OCI-LY1 (cell line): ENCODE results near the gene GALNT1.

Experiments used
- H2AFZ ChIP-seq: fragments of 200-600 bp; sonication (generic), shearing (Covaris generic); 2 replicates; pipeline ENCODE4 v1.6.0; 2014; ENCODE audit warnings: antibody characterized with exemption, mild to moderate bottlenecking, low read length
- H3F3A ChIP-seq: fragments of 200-600 bp; sonication (generic), shearing (Covaris generic); 2 replicates; pipeline ENCODE4 v1.6.0; 2014; ENCODE audit warnings: mild to moderate bottlenecking, antibody characterized with exemption, low read length, moderate library complexity; ENCODE audit not compliant: insufficient read depth
- H3K27ac ChIP-seq: fragments of 200-600 bp; sonication (generic); 2 replicates; pipeline ENCODE4 v1.5.1; 2014; ENCODE audit warnings: low read length, mixed run types, mild to moderate bottlenecking, low read depth; ENCODE audit not compliant: poor library complexity, severe bottlenecking
- H3K27me3 ChIP-seq: fragments of 200-600 bp; sonication (generic); 2 replicates; pipeline ENCODE4 v1.6.0; 2014; ENCODE audit warnings: antibody characterized with exemption, mild to moderate bottlenecking, low read length, moderate library complexity; ENCODE audit not compliant: insufficient read depth
- H3K36me3 ChIP-seq: fragments of 200-600 bp; sonication (generic); 2 replicates; pipeline ENCODE4 v1.6.1; 2014; ENCODE audit warnings: mild to moderate bottlenecking, antibody characterized with exemption, low read length, moderate library complexity, mixed read lengths; ENCODE audit not compliant: insufficient read depth
- H3K4me1 ChIP-seq: fragments of 200-600 bp; sonication (generic); 2 replicates; pipeline ENCODE4 v1.5.1; 2014; ENCODE audit warnings: mild to moderate bottlenecking, low read length, moderate library complexity; ENCODE audit not compliant: insufficient read depth, severe bottlenecking
- H3K4me2 ChIP-seq: fragments of 200-600 bp; sonication (generic), shearing (Covaris generic); 2 replicates; pipeline ENCODE4 v1.6.1; 2014; ENCODE audit warnings: low read length
- H3K4me3 ChIP-seq: fragments of 200-600 bp; sonication (generic); 2 replicates; pipeline ENCODE4 v1.5.1; 2014; ENCODE audit warnings: low read length, low read depth, mild to moderate bottlenecking, mixed read lengths; ENCODE audit not compliant: poor library complexity, severe bottlenecking
- H3K79me2 ChIP-seq: fragments of 200-600 bp; shearing (Covaris generic); 2 replicates; pipeline ENCODE4 v1.6.1; 2016; ENCODE audit warnings: mixed run types, low read length, mixed read lengths; ENCODE audit not compliant: insufficient read depth
- H3K9ac ChIP-seq: fragments of 200-600 bp; sonication (generic), shearing (Covaris generic); 2 replicates; pipeline ENCODE4 v1.6.1; 2014; ENCODE audit warnings: mild to moderate bottlenecking, low read length, mixed read lengths
- H3K9me2 ChIP-seq: fragments of 200-600 bp; sonication (generic), shearing (Covaris generic); 2 replicates; pipeline ENCODE4 v1.6.1; 2014; ENCODE audit warnings: low read depth, mild to moderate bottlenecking, low read length, mixed read lengths
- H3K9me3 ChIP-seq: fragments of 200-600 bp; shearing (Covaris generic); 2 replicates; pipeline ENCODE4 v1.6.1; 2014; ENCODE audit warnings: low read length, mixed read lengths
- H4K20me1 ChIP-seq: fragments of 200-600 bp; sonication (generic), shearing (Covaris generic); 2 replicates; pipeline ENCODE4 v1.6.0; 2016; ENCODE audit warnings: mild to moderate bottlenecking, low read length; ENCODE audit not compliant: insufficient read depth
- CTCF ChIP-seq: fragments of 200-600 bp; sonication (generic), shearing (Covaris generic); IDR thresholded peaks from 2 replicates; pipeline ENCODE4 v1.5.1; 2017; ENCODE audit warnings: mild to moderate bottlenecking, antibody characterized with exemption, low read length, moderate library complexity, mixed read lengths
- EZH2 ChIP-seq: fragments of 200-600 bp; sonication (generic), shearing (Covaris generic); IDR thresholded peaks from 2 replicates; pipeline ENCODE4 v1.8.0; 2017; ENCODE audit warnings: borderline replicate concordance, mixed run types, mild to moderate bottlenecking, antibody characterized with exemption, low read length, moderate library complexity, mixed read lengths

Gene GALNT1

DNA sequence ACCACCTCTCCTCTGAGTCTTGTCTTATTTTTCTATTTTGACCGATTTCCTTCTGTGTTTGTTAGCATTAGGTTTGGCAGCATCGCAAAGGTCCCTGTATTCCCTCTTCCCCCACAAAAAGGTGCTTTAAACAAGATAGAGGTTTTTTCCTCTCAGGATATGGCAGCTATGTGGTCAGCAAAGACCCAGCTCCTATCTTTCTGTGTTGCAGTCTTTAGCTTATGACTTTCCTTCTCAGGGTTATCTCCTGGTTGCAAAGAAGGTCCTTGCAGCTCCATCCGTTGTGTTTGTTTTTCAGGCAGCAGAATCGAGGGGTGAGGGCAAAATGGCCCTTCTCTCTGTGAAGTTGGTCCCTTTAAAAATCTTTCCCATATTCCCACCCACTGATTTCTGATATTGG lies 38.4 kb downstream of the GALNT1 start:
- H3F3A ChIP-seq: no peaks in the 10 kb centered on the region
- no peaks in the 10 kb centered on the region for H3K9me3 ChIP-seq
- H3K4me3 ChIP-seq: no peak overlapping the region
- H3K9ac ChIP-seq: no peak overlapping the region
- no peak overlapping the region for H3K27ac ChIP-seq
- TF ChIP-seq CTCF (no peak), EZH2 (no peak)
- peaks cover 55% of the 10 kb centered on the region for H3K4me1 ChIP-seq
- no peak overlapping the region for H2AFZ ChIP-seq
- H3K27me3 ChIP-seq: no peaks in the 10 kb centered on the region
- H3K9me2 ChIP-seq: no peaks in the 10 kb centered on the region
- no peaks in the 10 kb centered on the region for H3K36me3 ChIP-seq
- H4K20me1 ChIP-seq: no peaks in the 10 kb centered on the region
- H3K4me2 ChIP-seq: no peak overlapping the region
- H3K79me2 ChIP-seq: peaks cover 27% of the 10 kb centered on the region

DNA sequence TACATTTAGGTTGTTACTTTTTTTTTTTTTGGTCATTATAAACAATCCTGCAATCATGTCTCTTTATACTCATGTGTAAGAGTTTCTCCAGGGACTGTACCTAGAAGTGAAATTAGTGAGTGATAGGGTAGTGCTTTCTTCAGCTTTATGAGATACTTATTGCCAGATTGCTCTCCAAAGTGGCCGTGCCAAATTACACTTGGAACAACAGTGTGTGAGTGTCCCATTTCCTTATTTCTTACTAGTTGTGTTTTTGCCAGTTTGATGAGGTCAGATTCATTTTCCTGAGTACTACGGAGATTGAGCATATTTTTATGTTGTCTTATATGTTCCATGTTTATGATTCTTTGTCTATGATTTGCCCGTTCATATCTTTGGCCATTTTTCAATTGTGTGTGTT lies 39.2 kb downstream of the GALNT1 start:
- TF ChIP-seq EZH2 (no peak), CTCF (no peak)
- peaks cover 3% of the 10 kb centered on the region; the same call in 1 of the 2 replicates for H3K9me3 ChIP-seq
- H3K27me3 ChIP-seq: no peaks in the 10 kb centered on the region
- no peak overlapping the region for H3K27ac ChIP-seq
- no peaks in the 10 kb centered on the region for H3F3A ChIP-seq
- no peaks in the 10 kb centered on the region for H3K36me3 ChIP-seq
- no peaks in the 10 kb centered on the region for H3K9me2 ChIP-seq
- no peaks in the 10 kb centered on the region for H4K20me1 ChIP-seq
- peaks cover 47% of the 10 kb centered on the region for H3K4me1 ChIP-seq
- H3K79me2 ChIP-seq: peaks cover 29% of the 10 kb centered on the region
- no peak overlapping the region for H2AFZ ChIP-seq
- no peak overlapping the region for H3K9ac ChIP-seq
- no peak overlapping the region for H3K4me2 ChIP-seq
- H3K4me3 ChIP-seq: no peak overlapping the region

DNA sequence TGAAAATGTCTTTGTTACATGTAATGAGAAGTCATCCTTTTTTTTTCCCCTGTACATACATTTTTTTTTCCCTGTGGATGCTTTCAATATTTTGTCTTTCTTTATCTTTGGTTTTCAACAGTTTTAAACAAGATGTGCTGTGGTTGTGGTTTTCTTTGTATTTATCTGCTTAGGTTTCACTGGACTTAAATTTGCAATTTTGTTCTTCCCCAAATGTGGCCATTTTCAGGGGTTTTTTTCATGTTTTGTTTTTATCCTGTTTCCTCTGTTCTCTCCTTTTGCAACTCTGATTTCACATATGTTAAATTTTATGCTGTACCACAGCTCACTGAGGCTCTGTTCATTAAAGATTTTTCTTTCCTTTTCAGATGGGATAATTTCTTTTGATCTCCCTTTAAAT lies 41.7 kb downstream of the GALNT1 start:
- Histone ChIP-seq H3K9me3 (peaks cover 3% of the 10 kb centered on the region; the same call in 1 of the 2 replicates), H3K27me3 (no peaks in the 10 kb centered on the region), H3K4me1 (peaks cover 23% of the 10 kb centered on the region), H2AFZ (no peak overlapping the region), H3F3A (no peaks in the 10 kb centered on the region), H4K20me1 (no peaks in the 10 kb centered on the region), H3K4me2 (no peak overlapping the region), H3K36me3 (no peaks in the 10 kb centered on the region), H3K9ac (no peak overlapping the region), H3K27ac (no peak overlapping the region), H3K79me2 (peaks cover 26% of the 10 kb centered on the region), H3K4me3 (no peak overlapping the region), H3K9me2 (no peaks in the 10 kb centered on the region)
- TF ChIP-seq CTCF (no peak), EZH2 (no peak)
